ENCODE measurements around the gene PCDH18.
A peak's percentile ranks its signal among the peaks of the same experiment; 100 is the strongest.
"Not testable (repeated sequence)": the region's sequence is repeated elsewhere in the genome, so short reads cannot be mapped to it uniquely, and the experiment has no call there.

Gene PCDH18

GRCh38 chr4:137531168-137531985 is 917 bp downstream of the PCDH18 start:
- DNase-seq (ENCODE audit: low read depth): peak; percentile 37

GRCh38 chr4:137530176-137530575 is 2.1 kb downstream of the PCDH18 start:
- DNase-seq (ENCODE audit: low read depth): peak; percentile 56

GRCh38 chr4:137529432-137529831 is 2.9 kb downstream of the PCDH18 start:
- no peak for DNase-seq (ENCODE audit: low read depth)

GRCh38 chr4:137528673-137529072 is 3.6 kb downstream of the PCDH18 start:
- DNase-seq (ENCODE audit: low read depth): no peak

- no peak for DNase-seq (ENCODE audit: low read depth)
Observed at GRCh38 chr4:137526681-137527080, 5.6 kb downstream of the PCDH18 start.

- no peak for DNase-seq (ENCODE audit: low read depth)
Observed at GRCh38 chr4:137524725-137525369, 7.4 kb downstream of the PCDH18 start.

- no peak for DNase-seq (ENCODE audit: low read depth)
Observed at GRCh38 chr4:137523329-137523728, 9.0 kb downstream of the PCDH18 start.

- DNase-seq (ENCODE audit: low read depth): no peak
Observed at GRCh38 chr4:137521053-137521452, 11.2 kb downstream of the PCDH18 start.

GRCh38 chr4:137519406-137519805 is 12.9 kb downstream of the PCDH18 start:
- peak; percentile 63 for DNase-seq (ENCODE audit: low read depth)

GRCh38 chr4:137517323-137517722 is 15.0 kb downstream of the PCDH18 start:
- not testable (repeated sequence) for DNase-seq (ENCODE audit: low read depth)

- no peak for DNase-seq (ENCODE audit: low read depth)
Observed at GRCh38 chr4:137514406-137515111, 17.7 kb downstream of the PCDH18 start.

GRCh38 chr4:137510557-137511265 is 21.6 kb downstream of the PCDH18 start:
- peak; percentile 82 for DNase-seq (ENCODE audit: low read depth)

GRCh38 chr4:137509855-137510282 is 22.4 kb downstream of the PCDH18 start:
- DNase-seq (ENCODE audit: low read depth): no peak

- no peak for DNase-seq (ENCODE audit: low read depth)
Observed at GRCh38 chr4:137502339-137503129, 29.8 kb downstream of the PCDH18 start.

- not testable (repeated sequence) for DNase-seq (ENCODE audit: low read depth)
Observed at GRCh38 chr4:137496267-137496666, 36.0 kb downstream of the PCDH18 start.

- no peak for DNase-seq (ENCODE audit: low read depth)
Observed at GRCh38 chr4:137495578-137495977, 36.7 kb downstream of the PCDH18 start.

- DNase-seq (ENCODE audit: low read depth): not testable (repeated sequence)
Observed at GRCh38 chr4:137483313-137483959, 48.9 kb downstream of the PCDH18 start.

GRCh38 chr4:137479657-137480056 is 52.6 kb downstream of the PCDH18 start:
- DNase-seq (ENCODE audit: low read depth): not testable (repeated sequence)

- no peak for DNase-seq (ENCODE audit: low read depth)
Observed at GRCh38 chr4:137476345-137476744, 55.9 kb downstream of the PCDH18 start.

GRCh38 chr4:137474711-137475301 is 57.5 kb downstream of the PCDH18 start:
- no peak for DNase-seq (ENCODE audit: low read depth)

All from ELR (cell line).